Colonic mucosa (tissue), 4 donors: ENCODE data around the gene CREB5. TPM values are rescaled to one million over a fixed set of nuclear protein-coding genes. Genes with fewer than 3 reads are reported as not detected.

Experiments
- DNase-seq: peaks from one replicate; pipeline ENCODE4 v3.0.0-alpha.2; 2020
- H3K27ac ChIP-seq: fragments of 200-600 bp; one replicate; pipeline ENCODE4 v1.8.0; 2021
- H3K27me3 ChIP-seq: fragments of 200-600 bp; one replicate; pipeline ENCODE4 v1.8.0; 2021
- H3K36me3 ChIP-seq: fragments of 200-600 bp; one replicate; pipeline ENCODE4 v1.8.0; 2021
- H3K4me1 ChIP-seq: fragments of 200-600 bp; one replicate; pipeline ENCODE4 v1.8.0; 2021; ENCODE audit warnings: mild to moderate bottlenecking
- H3K4me3 ChIP-seq: fragments of 200-600 bp; one replicate; pipeline ENCODE4 v1.8.0; 2021
- H3K9ac ChIP-seq, 2 donors: one replicate each; pipeline ENCODE4 v1.7.0; 2013; ENCODE audit warnings: control low read depth in 2 of 2, low read depth in 2 of 2, low read length in 2 of 2
- H3K9me3 ChIP-seq: fragments of 200-600 bp; one replicate; pipeline ENCODE4 v1.8.0; 2021
- intact Hi-C: fragments of 100-400 bp; cut with DNase I; formaldehyde crosslinking; loops from one replicate; pipeline ENCODE4 v1.14.1; 2022
- total RNA-seq, 2 donors: library from RNA; stranded (reverse); fragmentation: NEBNext Ultra II Directional in 1 of 2; extraction: Animal tissue kit (Norgen Biotek cat#: 25700) in 1 of 2; gene quantifications; one replicate each; pipeline ENCODE4 v1.2.1, GENCODE V29; 2021
- TF ChIP-seq, protein P1 (sequence below): fragments of 200-600 bp; IDR thresholded peaks from one replicate; pipeline ENCODE4 v1.8.0; 2022; ENCODE audit warnings: antibody characterized with exemption, mild to moderate bottlenecking
- donor health status: healthy.
- donor health status: DM: no; HTN: no; CAD: no.
- donor health status: DM: no; HTN: no; CAD: no.

Gene CREB5
- total RNA-seq, 2 donors from 2014 or later: 0.54 to 3.6 TPM

DNA sequence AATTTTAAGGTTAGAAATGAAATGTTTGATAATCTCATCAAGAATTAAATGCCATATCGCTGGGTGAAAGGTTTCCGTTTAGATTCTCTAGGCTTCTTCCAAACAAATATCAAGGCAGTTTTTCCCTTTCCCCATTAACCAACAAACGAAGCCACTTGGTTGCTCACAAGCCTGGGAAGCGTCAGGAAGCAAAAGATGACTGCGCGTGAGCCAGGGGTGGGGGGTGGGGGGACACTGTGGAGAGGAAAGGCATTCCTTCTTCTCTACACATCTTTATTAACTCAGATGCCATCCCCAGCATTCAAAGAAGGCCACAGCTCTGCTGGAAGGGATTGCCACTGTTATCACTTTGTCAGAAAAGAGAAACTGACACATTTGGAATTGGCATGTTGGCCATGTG is 338.7 kb downstream of the CREB5 start:
- no peaks in the 10 kb centered on the region for H3K36me3 ChIP-seq
- no peak overlapping the region for H3K9ac ChIP-seq
- TF ChIP-seq, protein P1, sequence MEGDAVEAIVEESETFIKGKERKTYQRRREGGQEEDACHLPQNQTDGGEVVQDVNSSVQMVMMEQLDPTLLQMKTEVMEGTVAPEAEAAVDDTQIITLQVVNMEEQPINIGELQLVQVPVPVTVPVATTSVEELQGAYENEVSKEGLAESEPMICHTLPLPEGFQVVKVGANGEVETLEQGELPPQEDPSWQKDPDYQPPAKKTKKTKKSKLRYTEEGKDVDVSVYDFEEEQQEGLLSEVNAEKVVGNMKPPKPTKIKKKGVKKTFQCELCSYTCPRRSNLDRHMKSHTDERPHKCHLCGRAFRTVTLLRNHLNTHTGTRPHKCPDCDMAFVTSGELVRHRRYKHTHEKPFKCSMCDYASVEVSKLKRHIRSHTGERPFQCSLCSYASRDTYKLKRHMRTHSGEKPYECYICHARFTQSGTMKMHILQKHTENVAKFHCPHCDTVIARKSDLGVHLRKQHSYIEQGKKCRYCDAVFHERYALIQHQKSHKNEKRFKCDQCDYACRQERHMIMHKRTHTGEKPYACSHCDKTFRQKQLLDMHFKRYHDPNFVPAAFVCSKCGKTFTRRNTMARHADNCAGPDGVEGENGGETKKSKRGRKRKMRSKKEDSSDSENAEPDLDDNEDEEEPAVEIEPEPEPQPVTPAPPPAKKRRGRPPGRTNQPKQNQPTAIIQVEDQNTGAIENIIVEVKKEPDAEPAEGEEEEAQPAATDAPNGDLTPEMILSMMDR: no peak
- DNase-seq: no peak
- intact Hi-C loops: loop anchor here (10.0 kb wide), 1 partner anchor 104 kb away; no protein-coding TSS in a partner anchor
- H3K27me3 ChIP-seq: no peaks in the 10 kb centered on the region
- H3K4me1 ChIP-seq: no peaks in the 10 kb centered on the region
- no peaks in the 10 kb centered on the region for H3K9me3 ChIP-seq
- no peak overlapping the region for H3K4me3 ChIP-seq
- no peak overlapping the region for H3K27ac ChIP-seq

DNA sequence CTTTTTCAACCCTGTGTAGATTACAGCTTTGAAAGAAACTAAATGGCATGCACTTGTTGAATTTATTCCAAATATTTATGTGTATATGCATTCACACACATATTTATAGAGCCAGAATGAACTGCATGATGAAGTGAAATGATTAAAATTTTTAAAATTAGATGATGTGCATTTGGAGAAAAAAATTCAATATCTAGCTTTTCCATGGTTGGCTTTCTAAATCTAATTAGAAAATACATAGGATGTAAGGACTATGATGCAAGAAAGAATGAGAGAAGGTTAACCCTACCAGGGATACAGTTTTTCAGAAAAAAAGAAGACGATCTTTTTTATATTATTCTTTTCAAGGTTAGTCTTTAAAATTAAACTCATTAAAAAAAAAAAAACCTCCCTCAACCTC is 341.3 kb downstream of the CREB5 start:
- intact Hi-C loops: loop anchor here (10.0 kb wide), 1 partner anchor 101 kb away; no protein-coding TSS in a partner anchor
- no peak for DNase-seq
- Histone ChIP-seq H3K36me3 (no peaks in the 10 kb centered on the region), H3K4me1 (no peaks in the 10 kb centered on the region), H3K9ac (no peak overlapping the region), H3K27ac (no peak overlapping the region), H3K9me3 (no peaks in the 10 kb centered on the region), H3K27me3 (no peaks in the 10 kb centered on the region), H3K4me3 (no peak overlapping the region)
- TF ChIP-seq, protein P1: no peak

DNA sequence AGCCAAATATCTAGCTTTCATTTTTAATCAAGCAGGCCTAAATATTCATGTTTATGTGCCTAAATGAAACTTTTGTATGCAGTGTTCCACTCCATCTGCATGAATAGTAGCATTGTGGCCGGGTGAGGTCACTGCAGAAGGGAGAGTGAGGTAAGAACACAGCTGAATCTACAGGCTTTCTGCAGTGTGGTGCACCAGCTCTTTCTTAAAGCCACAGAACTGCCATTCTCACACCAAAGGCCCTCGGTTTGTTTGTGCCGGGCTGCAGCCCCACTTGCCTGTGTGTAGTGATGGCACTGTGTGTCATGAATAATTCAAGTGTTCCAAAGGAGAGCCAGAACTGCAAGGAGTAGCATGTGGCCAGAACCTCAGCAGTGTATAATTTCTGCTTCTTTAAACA is 341.7 kb downstream of the CREB5 start:
- no peaks in the 10 kb centered on the region for H3K4me1 ChIP-seq
- H3K27me3 ChIP-seq: no peaks in the 10 kb centered on the region
- TF ChIP-seq, protein P1: no peak
- no peaks in the 10 kb centered on the region for H3K9me3 ChIP-seq
- H3K27ac ChIP-seq: no peak overlapping the region
- intact Hi-C loops: loop anchor here (10.0 kb wide), 1 partner anchor 101 kb away; no protein-coding TSS in a partner anchor
- no peak overlapping the region for H3K9ac ChIP-seq
- no peaks in the 10 kb centered on the region for H3K36me3 ChIP-seq
- H3K4me3 ChIP-seq: no peak overlapping the region
- DNase-seq: no peak

DNA sequence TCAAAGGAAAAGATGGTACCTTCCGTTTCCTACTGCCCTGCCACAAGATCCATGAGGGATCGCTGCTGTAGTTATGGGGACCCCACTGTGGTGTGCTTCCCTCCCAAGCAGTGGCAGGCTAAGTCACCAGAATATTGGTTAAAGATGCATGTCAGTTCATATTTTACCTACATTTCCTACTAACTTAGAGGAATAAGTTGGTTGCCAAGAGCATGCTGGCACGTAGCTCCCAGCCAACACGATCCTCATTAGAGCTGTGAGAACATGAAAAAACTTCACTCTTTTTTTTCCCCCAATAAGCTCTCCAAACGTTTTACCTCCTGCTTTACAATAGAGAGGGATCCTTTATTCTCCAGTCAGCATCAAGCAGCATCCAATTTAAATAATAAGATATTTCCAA is 342.1 kb downstream of the CREB5 start:
- H3K4me3 ChIP-seq: no peak overlapping the region
- no peak overlapping the region for H3K27ac ChIP-seq
- no peaks in the 10 kb centered on the region for H3K9me3 ChIP-seq
- DNase-seq: no peak
- H3K9ac ChIP-seq: no peak overlapping the region
- intact Hi-C loops: loop anchor here (10.0 kb wide), 1 partner anchor 100 kb away; no protein-coding TSS in a partner anchor
- H3K27me3 ChIP-seq: no peaks in the 10 kb centered on the region
- no peaks in the 10 kb centered on the region for H3K4me1 ChIP-seq
- TF ChIP-seq, protein P1: no peak
- no peaks in the 10 kb centered on the region for H3K36me3 ChIP-seq

DNA sequence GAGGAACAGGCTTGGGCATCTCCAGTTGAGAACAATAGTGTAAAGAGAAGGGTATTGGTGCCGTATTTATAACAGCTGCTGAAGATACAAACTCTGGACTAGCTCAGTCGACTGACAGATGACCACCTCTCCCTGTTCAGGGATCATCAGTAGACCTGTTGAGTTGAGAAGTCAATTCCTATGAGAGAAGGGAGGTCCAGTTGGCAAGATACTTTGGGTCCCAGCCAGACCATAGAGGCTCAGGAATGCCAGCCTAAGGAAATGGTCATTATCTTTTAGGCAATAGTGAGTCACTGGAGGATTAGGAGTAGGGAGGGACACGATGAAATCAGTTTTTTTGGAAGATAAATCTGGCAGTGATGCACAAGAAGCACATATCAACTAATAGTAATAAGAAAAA is 342.9 kb downstream of the CREB5 start:
- Histone ChIP-seq H3K4me3 (no peak overlapping the region), H3K36me3 (no peaks in the 10 kb centered on the region), H3K27ac (no peak overlapping the region), H3K9me3 (no peaks in the 10 kb centered on the region), H3K27me3 (no peaks in the 10 kb centered on the region), H3K9ac (no peak overlapping the region), H3K4me1 (no peaks in the 10 kb centered on the region)
- TF ChIP-seq, protein P1: no peak
- intact Hi-C loops: loop anchor here (10.0 kb wide), 1 partner anchor 100 kb away; no protein-coding TSS in a partner anchor
- no peak for DNase-seq
